Gastroesophageal sphincter (tissue), 4 donors: ENCODE results near the gene SYTL2. TPM values are rescaled to one million over a fixed set of nuclear protein-coding genes. Genes with fewer than 3 reads are reported as not detected.

Experiments
- ATAC-seq: fragments of 150-250 bp; one replicate; pipeline ENCODE4 v1.9.1; 2016; ENCODE audit warnings: mild to moderate bottlenecking, moderate library complexity
- H3K27ac ChIP-seq, 4 donors: fragments of 200-600 bp; sonication (generic) in 3 of 4; 1 replicate in 3 of 4; 2 replicates in 1 of 4; pipeline ENCODE4 v1.5.1; 2016 to 2019
- H3K27me3 ChIP-seq: fragments of 200-600 bp; sonication (generic); one replicate; pipeline ENCODE4 v1.5.1; 2019
- H3K36me3 ChIP-seq, 2 donors: fragments of 200-600 bp; sonication (generic); one replicate each; pipeline ENCODE4 v1.5.1; 2019; ENCODE audit warnings: control low read depth in 1 of 2
- H3K4me1 ChIP-seq, 3 donors: fragments of 200-600 bp; sonication (generic); 1 replicate in 2 of 3; 2 replicates in 1 of 3; pipeline ENCODE4 v1.5.1; 2016 to 2019; ENCODE audit warnings: control low read depth in 2 of 3
- H3K4me3 ChIP-seq, 2 donors: fragments of 200-600 bp; sonication (generic); one replicate each; pipeline ENCODE4 v1.5.1; 2019; ENCODE audit warnings: mild to moderate bottlenecking in 1 of 2, moderate library complexity in 1 of 2
- H3K9me3 ChIP-seq, 3 donors: fragments of 200-600 bp; sonication (generic); one replicate each; pipeline ENCODE4 v1.5.1; 2017 to 2019; ENCODE audit warnings: control low read depth in 2 of 3
- CTCF ChIP-seq, 4 experiments: fragments of 200-600 bp in 2 of 4; fragments of 450-650 bp in 2 of 4; sonication (generic) in 1 of 4; IDR thresholded peaks; one replicate each; pipeline ENCODE4 v1.5.1; 2017 to 2019; ENCODE audit warnings: antibody characterized with exemption in 4 of 4, mild to moderate bottlenecking in 2 of 4, moderate library complexity in 2 of 4
- EP300 ChIP-seq: sonication (generic); formaldehyde crosslinking; IDR thresholded peaks from one replicate; pipeline ENCODE4 v1.6.1; 2017; ENCODE audit warnings: antibody characterized with exemption, mild to moderate bottlenecking
- POLR2A ChIP-seq, 2 donors: fragments of 450-650 bp; IDR thresholded peaks; one replicate each; pipeline ENCODE4 v1.6.1; 2017; ENCODE audit warnings: antibody characterized with exemption in 2 of 2, mild to moderate bottlenecking in 2 of 2, moderate library complexity in 1 of 2
- POLR2AphosphoS5 ChIP-seq: sonication (generic); formaldehyde crosslinking; IDR thresholded peaks from one replicate; pipeline ENCODE4 v1.6.1; 2017; ENCODE audit warnings: antibody characterized with exemption
- WGBS, 2 donors: methylation state at CpG; one replicate each; pipeline ENCODE4 v1.1.5; 2018; ENCODE audit warnings: low coverage in 1 of 2; 5-methylcytosine and 5-hydroxymethylcytosine counted together
- total RNA-seq, 4 donors: library from RNA; depleted of rRNA; stranded (reverse); fragments of >200 nt; gene quantifications; one replicate each; pipeline ENCODE4 v1.1.0, GENCODE V29; 2016

SYTL2 gene
- total RNA-seq, 4 donors from 2014 or later: 4.7 to 23.6 (median 8.4) TPM

GRCh38 chr11:85652786-85653447 lies 158.0 kb downstream of the SYTL2 start:
- 49 to 54% methylated on average over 3 of the region's 3 CpGs for WGBS, 2 donors
- Histone ChIP-seq H3K27me3 (no peaks in the 10 kb centered on the region), H3K27ac (no peak overlapping the region), H3K4me1 (peaks cover 3 to 32% (median 9%) of the 10 kb centered on the region in 3 donors), H3K36me3 (peaks cover 0 to 62% of the 10 kb centered on the region in 2 donors), H3K4me3 (no peak overlapping the region), H3K9me3 (no peaks in the 10 kb centered on the region)
- no peak for ATAC-seq
- TF ChIP-seq EP300 (no peak), CTCF (IDR thresholded peaks at IDR 0.05) (no peak), POLR2AphosphoS5 (no peak), POLR2A (IDR thresholded peaks at IDR 0.05) (no peak)

GRCh38 chr11:85651118-85651517 lies 159.8 kb downstream of the SYTL2 start:
- Histone ChIP-seq H3K4me3 (no peak overlapping the region), H3K27me3 (no peaks in the 10 kb centered on the region), H3K27ac (no peak overlapping the region), H3K36me3 (peaks cover 0 to 46% of the 10 kb centered on the region in 2 donors), H3K4me1 (peaks cover 0 to 25% (median 9%) of the 10 kb centered on the region in 3 donors), H3K9me3 (no peaks in the 10 kb centered on the region)
- WGBS, 2 donors: 80 to 100% methylated on average over 1 of the region's 1 CpG
- ATAC-seq: no peak
- no peak for TF ChIP-seq CTCF (IDR thresholded peaks at IDR 0.05)
- no peak for TF ChIP-seq POLR2AphosphoS5
- TF ChIP-seq POLR2A (IDR thresholded peaks at IDR 0.05): no peak
- no peak for TF ChIP-seq EP300

GRCh38 chr11:85647604-85648299 lies 163.2 kb downstream of the SYTL2 start, which contains the start of gene TMEM126A:
Gene TMEM126A (plus strand): TSS chr11:85647967. CDS start chr11:85650256, 2,289 bp downstream.
- TF ChIP-seq POLR2A (IDR thresholded peaks at IDR 0.05): peak; percentile 47 to 60
- peak; percentile 82 for TF ChIP-seq POLR2AphosphoS5
- no peak for TF ChIP-seq EP300
- no peak for TF ChIP-seq CTCF (IDR thresholded peaks at IDR 0.05)
- H3K27me3 ChIP-seq: no peaks in the 10 kb centered on the region
- H3K4me3 ChIP-seq: peak within 1 kb of the TSS; percentile 61 to 96
- no peaks in the 10 kb centered on the region for H3K9me3 ChIP-seq
- peaks cover 0 to 12% of the 10 kb centered on the region in 2 donors for H3K36me3 ChIP-seq
- WGBS, 2 donors: 0 to 1% methylated on average over 9 to 13 of the region's 33 CpGs
- peak; percentile 98 for ATAC-seq
- peak within 1 kb of the TSS; percentile 78 to 87 (median 84) for H3K27ac ChIP-seq
- peaks cover 0 to 25% (median 9%) of the 10 kb centered on the region in 3 donors for H3K4me1 ChIP-seq

GRCh38 chr11:85647078-85647477 lies 163.9 kb downstream of the SYTL2 start:
- no peak for TF ChIP-seq POLR2AphosphoS5
- TF ChIP-seq CTCF (IDR thresholded peaks at IDR 0.05): no peak
- no peak for TF ChIP-seq EP300
- TF ChIP-seq POLR2A (IDR thresholded peaks at IDR 0.05): no peak
- Histone ChIP-seq H3K4me3 (peak overlapping the region; percentile 61 to 96), H3K36me3 (peaks cover 0 to 11% of the 10 kb centered on the region in 2 donors), H3K9me3 (no peaks in the 10 kb centered on the region), H3K4me1 (peaks cover 0 to 25% (median 9%) of the 10 kb centered on the region in 3 donors), H3K27ac (peak overlapping the region; percentile 78 to 87 (median 84)), H3K27me3 (no peaks in the 10 kb centered on the region)
- 21 to 32% methylated on average over 2 of the region's 2 CpGs for WGBS, 2 donors
- no peak for ATAC-seq

Other genes starting within 250 kb of the SYTL2 start
- 10 to 100 TPM; 11.0 to 34.2 (median 19.8) TPM for gene DLG2, start 183.8 kb downstream of the SYTL2 start, total RNA-seq
- 10 to 100 TPM; 40.2 to 63.2 (median 47.0) TPM for gene TMEM126B, start 182.5 kb downstream of the SYTL2 start, total RNA-seq
- gene TMEM126A, start 163.2 kb downstream of the SYTL2 start, total RNA-seq: 10 to 100 TPM; 17.3 to 33.9 (median 26.2) TPM
- gene CREBZF, start 146.0 kb downstream of the SYTL2 start, total RNA-seq: 10 to 100 TPM; 27.4 to 96.0 (median 46.0) TPM
- 1 to 10 TPM; 1.7 to 3.4 (median 1.7) TPM for gene CCDC89, start 124.9 kb downstream of the SYTL2 start, total RNA-seq
- not detected for gene CCDC83, start 44.2 kb upstream of the SYTL2 start, total RNA-seq